Esophagus squamous epithelium (tissue), 5 donors: ENCODE data around the gene BPTF. TPM values are rescaled to one million over a fixed set of nuclear protein-coding genes. Genes with fewer than 3 reads are reported as not detected.
"Not testable (repeated sequence)": the region's sequence is repeated elsewhere in the genome, so short reads cannot be mapped to it uniquely, and the experiment has no call there.

Experiments used
- DNase-seq: peaks from one replicate; lab custom pipeline; 2025; lab: John Stamatoyannopoulos, UW
- H3K27ac ChIP-seq, 4 donors: fragments of 200-600 bp; sonication (generic); one replicate each; pipeline ENCODE4 v1.5.1; 2016 to 2019; ENCODE audit warnings: mild to moderate bottlenecking in 1 of 4
- H3K27me3 ChIP-seq, 4 donors: fragments of 200-600 bp; sonication (generic); 1 replicate in 3 of 4; 2 replicates in 1 of 4; pipeline versions ENCODE4 v1.5.1 to v1.6.0; 2017 to 2021; ENCODE audit warnings: antibody characterized with exemption in 1 of 4
- H3K36me3 ChIP-seq, 3 donors: fragments of 200-600 bp; sonication (generic); one replicate each; pipeline ENCODE4 v1.5.1; 2016 to 2019
- H3K4me1 ChIP-seq, 3 donors: fragments of 200-600 bp; sonication (generic); one replicate each; pipeline ENCODE4 v1.5.1; 2017 to 2019
- H3K4me3 ChIP-seq, 4 donors: fragments of 200-600 bp; sonication (generic); 1 replicate in 3 of 4; 2 replicates in 1 of 4; pipeline ENCODE4 v1.5.1; 2016 to 2019; ENCODE audit warnings: mild to moderate bottlenecking in 2 of 4, moderate library complexity in 1 of 4
- H3K9me3 ChIP-seq, 3 donors: fragments of 200-600 bp; sonication (generic); one replicate each; pipeline ENCODE4 v1.5.1; 2016 to 2019
- POLR2A ChIP-seq, 4 donors: fragments of 450-650 bp; IDR thresholded peaks; one replicate each; pipeline ENCODE4 v1.6.1; 2017; ENCODE audit warnings: antibody characterized with exemption in 4 of 4, mild to moderate bottlenecking in 4 of 4, moderate library complexity in 3 of 4
- WGBS, 2 donors: methylation state at CpG; one replicate each; pipeline ENCODE4 v1.1.5; 2018; 5-methylcytosine and 5-hydroxymethylcytosine counted together
- intact Hi-C: fragments of 100-400 bp; cut with DNase I; formaldehyde crosslinking; loops from one replicate; pipeline ENCODE4 v1.15.0; 2022
- total RNA-seq, 4 donors: library from RNA; depleted of rRNA; stranded (reverse); fragments of >200 nt; gene quantifications; one replicate each; pipeline ENCODE4 v1.1.0, GENCODE V29; 2016
- TF ChIP-seq, protein P1 (sequence below), 6 experiments: fragments of 450-650 bp in 4 of 6; fragments of 200-600 bp in 2 of 6; sonication (generic) in 2 of 6; IDR thresholded peaks; one replicate each; pipeline ENCODE4 v1.5.1; 2016 to 2019; ENCODE audit warnings: antibody characterized with exemption in 6 of 6, mild to moderate bottlenecking in 4 of 6, moderate library complexity in 4 of 6
- donor health status: DM: yes; HTN: yes; CAD: no.

BPTF gene
- total RNA-seq, 4 donors from 2014 or later, result 37.6 to 84.1 (median 53.0) TPM

DNA sequence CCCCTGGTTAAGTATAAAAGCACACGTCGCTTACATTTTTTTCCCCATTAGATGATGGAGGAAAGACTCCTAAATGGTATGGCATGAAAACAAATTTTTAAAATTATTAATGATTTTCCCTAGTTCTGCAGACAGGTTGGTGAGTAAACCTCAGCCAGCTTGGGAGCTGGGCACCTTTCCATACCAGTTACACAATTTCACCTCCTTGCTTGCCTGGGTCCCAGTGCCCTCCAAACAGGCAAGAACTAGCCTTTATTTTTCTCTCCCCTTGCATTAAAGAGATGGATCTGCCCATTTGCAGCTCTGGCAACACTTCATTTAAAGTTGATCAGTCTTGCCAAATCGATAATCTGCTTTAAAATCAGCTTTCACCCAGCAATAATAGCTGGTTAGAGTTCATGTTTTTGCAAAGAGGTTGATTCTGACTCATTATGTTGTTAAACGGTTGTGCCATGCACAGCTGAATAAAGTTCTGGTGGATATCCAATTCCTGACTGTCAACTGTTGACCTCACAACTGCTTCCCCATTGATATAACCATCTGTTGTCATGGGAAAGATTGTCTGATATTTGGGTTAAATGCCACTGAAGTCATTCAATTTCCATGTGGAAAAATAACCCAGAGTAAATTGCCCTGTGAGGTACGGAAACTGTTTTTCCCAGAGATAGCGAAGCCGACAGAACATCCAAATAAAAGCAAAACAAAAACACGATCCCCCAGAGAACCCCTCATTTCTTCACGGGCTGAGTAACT lies 169.7 kb downstream of the BPTF start:
- no peaks in the 10 kb centered on the region for H3K9me3 ChIP-seq
- H3K27ac ChIP-seq, result peak overlapping the region; percentile 30 to 98 (median 85)
- no peaks in the 10 kb centered on the region for H3K27me3 ChIP-seq
- WGBS, 2 donors, result 16 to 17% methylated on average over 9 of the region's 9 CpGs
- no peaks in the 10 kb centered on the region for H3K36me3 ChIP-seq
- TF ChIP-seq, protein P1, sequence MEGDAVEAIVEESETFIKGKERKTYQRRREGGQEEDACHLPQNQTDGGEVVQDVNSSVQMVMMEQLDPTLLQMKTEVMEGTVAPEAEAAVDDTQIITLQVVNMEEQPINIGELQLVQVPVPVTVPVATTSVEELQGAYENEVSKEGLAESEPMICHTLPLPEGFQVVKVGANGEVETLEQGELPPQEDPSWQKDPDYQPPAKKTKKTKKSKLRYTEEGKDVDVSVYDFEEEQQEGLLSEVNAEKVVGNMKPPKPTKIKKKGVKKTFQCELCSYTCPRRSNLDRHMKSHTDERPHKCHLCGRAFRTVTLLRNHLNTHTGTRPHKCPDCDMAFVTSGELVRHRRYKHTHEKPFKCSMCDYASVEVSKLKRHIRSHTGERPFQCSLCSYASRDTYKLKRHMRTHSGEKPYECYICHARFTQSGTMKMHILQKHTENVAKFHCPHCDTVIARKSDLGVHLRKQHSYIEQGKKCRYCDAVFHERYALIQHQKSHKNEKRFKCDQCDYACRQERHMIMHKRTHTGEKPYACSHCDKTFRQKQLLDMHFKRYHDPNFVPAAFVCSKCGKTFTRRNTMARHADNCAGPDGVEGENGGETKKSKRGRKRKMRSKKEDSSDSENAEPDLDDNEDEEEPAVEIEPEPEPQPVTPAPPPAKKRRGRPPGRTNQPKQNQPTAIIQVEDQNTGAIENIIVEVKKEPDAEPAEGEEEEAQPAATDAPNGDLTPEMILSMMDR (IDR thresholded peaks at IDR 0.05), result no peak
- TF ChIP-seq POLR2A (IDR thresholded peaks at IDR 0.05), result no peak
- peak overlapping the region; percentile 42 to 78 (median 71) for H3K4me3 ChIP-seq
- intact Hi-C loops, result no loop called here
- H3K4me1 ChIP-seq, result peaks cover 12 to 43% (median 21%) of the 10 kb centered on the region in 3 donors
- no peak for DNase-seq

- no peaks in the 10 kb centered on the region for H3K27me3 ChIP-seq
- TF ChIP-seq, protein P1 (IDR thresholded peaks at IDR 0.05), result no peak
- no peak for TF ChIP-seq POLR2A (IDR thresholded peaks at IDR 0.05)
- peak overlapping the region; percentile 42 to 78 (median 71) for H3K4me3 ChIP-seq
- DNase-seq, result no peak
- H3K4me1 ChIP-seq, result peaks cover 12 to 43% (median 21%) of the 10 kb centered on the region in 3 donors
- H3K9me3 ChIP-seq, result no peaks in the 10 kb centered on the region
- H3K36me3 ChIP-seq, result no peaks in the 10 kb centered on the region
- WGBS, 2 donors, result 0 to 1% methylated on average over 21 to 38 of the region's 43 CpGs
- peak overlapping the region; percentile 4 to 98 (median 85) for H3K27ac ChIP-seq
- intact Hi-C loops, result no loop called here
Observed at GRCh38 chr17:67995570-67996263, 170.4 kb downstream of the BPTF start.

GRCh38 chr17:67996301-67997171 lies 171.2 kb downstream of the BPTF start, which contains the start of gene C17orf58:
Gene C17orf58, minus strand, starts transcription at chr17:67996469. Its CDS starts 271 bp downstream, at chr17:67996198.
- H3K9me3 ChIP-seq, H3K27me3 ChIP-seq, DNase-seq, intact Hi-C loops, H3K36me3 ChIP-seq: not testable (repeated sequence)
- H3K27ac ChIP-seq, result peak within 1 kb of the TSS; percentile 4 to 98 (median 85)
- H3K4me3 ChIP-seq, result peak within 1 kb of the TSS; percentile 42 to 78 (median 71)
- WGBS, 2 donors, result 29 to 31% methylated on average over 15 to 18 of the region's 25 CpGs
- peaks cover 12 to 43% (median 21%) of the 10 kb centered on the region in 3 donors for H3K4me1 ChIP-seq

- H3K27me3 ChIP-seq, result no peaks in the 10 kb centered on the region
- no peak overlapping the region for H3K27ac ChIP-seq
- WGBS, 2 donors, result 55% methylated on average over 2 of the region's 2 CpGs; no CpG with 5 or more reads in 1 of the 2 donors
- no peak for TF ChIP-seq POLR2A (IDR thresholded peaks at IDR 0.05)
- TF ChIP-seq, protein P1 (IDR thresholded peaks at IDR 0.05), result no peak
- peaks cover 6 to 29% (median 21%) of the 10 kb centered on the region in 3 donors for H3K4me1 ChIP-seq
- H3K4me3 ChIP-seq, result no peak overlapping the region
- no peaks in the 10 kb centered on the region for H3K9me3 ChIP-seq
- intact Hi-C loops, result no loop called here
- DNase-seq, result no peak
- no peaks in the 10 kb centered on the region for H3K36me3 ChIP-seq
Observed at GRCh38 chr17:67998466-67998865, 173.2 kb downstream of the BPTF start.

DNA sequence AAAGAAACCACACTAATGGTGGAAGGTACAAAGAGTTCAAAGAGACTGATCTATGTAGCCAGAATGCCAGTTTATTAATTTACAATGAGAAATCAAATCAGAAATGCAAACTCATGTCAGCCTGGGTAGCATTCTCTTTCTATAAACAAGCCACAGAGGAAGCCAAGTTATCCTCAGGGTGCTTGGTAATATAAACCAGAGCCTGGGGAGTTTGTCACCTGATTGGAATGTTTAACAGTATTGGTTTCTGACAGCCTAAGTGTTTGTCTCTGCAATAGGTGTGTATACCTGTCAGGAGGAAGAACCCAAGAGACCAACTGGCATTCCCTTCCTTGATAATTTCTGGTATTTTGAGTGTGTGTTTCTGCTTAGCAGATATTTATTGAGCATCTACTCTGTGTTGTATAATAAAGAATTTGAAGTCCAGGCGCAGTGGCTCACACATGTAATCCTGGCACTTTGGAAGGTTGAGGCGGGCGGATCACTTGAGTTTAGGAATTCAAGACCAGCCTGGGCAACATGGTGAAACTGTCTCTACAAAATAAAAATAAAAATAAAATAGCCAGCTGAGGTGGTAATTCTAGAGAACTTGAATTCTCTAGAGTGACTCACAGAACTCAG lies 174.1 kb downstream of the BPTF start:
- intact Hi-C loops, result no loop called here
- WGBS, 2 donors, result 90 to 94% methylated on average over 3 of the region's 3 CpGs
- no peaks in the 10 kb centered on the region for H3K9me3 ChIP-seq
- no peak overlapping the region for H3K27ac ChIP-seq
- no peak for DNase-seq
- H3K4me1 ChIP-seq, result peaks cover 6 to 23% (median 17%) of the 10 kb centered on the region in 3 donors
- no peaks in the 10 kb centered on the region for H3K27me3 ChIP-seq
- no peak for TF ChIP-seq POLR2A (IDR thresholded peaks at IDR 0.05)
- TF ChIP-seq, protein P1 (IDR thresholded peaks at IDR 0.05), result no peak
- no peak overlapping the region for H3K4me3 ChIP-seq
- no peaks in the 10 kb centered on the region for H3K36me3 ChIP-seq
